ENCODE results near the gene TBC1D22B. TPM values are rescaled to one million over a fixed set of nuclear protein-coding genes. Genes with fewer than 3 reads are reported as not detected.

Gene TBC1D22B
- polyA plus RNA-seq, 4 donors, result 13.5 to 16.5 (median 14.5) TPM

GRCh38 chr6:37376078-37376743 is 118.6 kb downstream of the TBC1D22B start:
- DNase-seq (ENCODE audit: low read depth in 4 of 4, low spot score in 2 of 4), result no peak

- DNase-seq (ENCODE audit: low read depth in 4 of 4, low spot score in 2 of 4), result peak in 3 of 4 donors; percentile 6 to 20 (median 11)
These were observed 124.0 kb downstream of the TBC1D22B start for GRCh38 chr6:37381579-37381978.

Other genes with a start within 250 kb of the TBC1D22B start
- gene PIM1, start 87.6 kb upstream of the TBC1D22B start, polyA plus RNA-seq (ENCODE audit: insufficient read length in 4 of 4), result 10 to 100 TPM; 22.1 to 26.6 (median 24.7) TPM
- gene TMEM217, start 372 bp downstream of the TBC1D22B start, polyA plus RNA-seq (ENCODE audit: insufficient read length in 4 of 4), result 1 to 10 TPM in 3 of 4 donors, under 1 TPM in 1; 0.92 to 1.6 (median 1.3) TPM
- 10 to 100 TPM; 24.0 to 34.2 (median 27.9) TPM for gene RNF8, start 96.2 kb downstream of the TBC1D22B start, polyA plus RNA-seq (ENCODE audit: insufficient read length in 4 of 4)
- gene CMTR1, start 175.4 kb downstream of the TBC1D22B start, polyA plus RNA-seq (ENCODE audit: insufficient read length in 4 of 4), result 10 to 100 TPM; 43.4 to 51.7 (median 46.9) TPM
- gene CCDC167, start 242.1 kb downstream of the TBC1D22B start, polyA plus RNA-seq (ENCODE audit: insufficient read length in 4 of 4), result 10 to 100 TPM; 26.6 to 33.6 (median 28.3) TPM